Progenitor cell of endocrine pancreas (in vitro differentiated cells): Measurements from ENCODE around the gene PAX2. TPM values are rescaled to one million over a fixed set of nuclear protein-coding genes. Genes with fewer than 3 reads are reported as not detected.
A peak's percentile ranks its signal among the peaks of the same experiment; 100 is the strongest.

Experiments
- DNase-seq: peaks from one replicate; pipeline ENCODE4 v3.0.0; 2021; ENCODE audit warnings: low spot score; ENCODE audit not compliant: unreplicated experiment
- H3K27ac Mint-ChIP-seq: 2 replicates; pipeline ENCODE4 v1.8.0; 2021; ENCODE audit warnings: mild to moderate bottlenecking, moderate library complexity, mixed read lengths
- H3K27me3 Mint-ChIP-seq: 2 replicates; pipeline ENCODE4 v1.8.0; 2021; ENCODE audit warnings: mixed read lengths
- H3K36me3 Mint-ChIP-seq: 2 replicates; pipeline ENCODE4 v1.8.0; 2022; ENCODE audit warnings: mixed read lengths; ENCODE audit not compliant: insufficient read depth
- H3K4me1 Mint-ChIP-seq: 2 replicates; pipeline ENCODE4 v1.8.0; 2021; ENCODE audit warnings: low read depth, mixed read lengths
- H3K4me3 Mint-ChIP-seq: 2 replicates; pipeline ENCODE4 v1.8.0; 2021; ENCODE audit warnings: low read depth, mild to moderate bottlenecking, moderate library complexity, mixed read lengths
- H3K9me3 Mint-ChIP-seq: 2 replicates; pipeline ENCODE4 v1.8.0; 2021; ENCODE audit warnings: low read depth, mixed read lengths
- CTCF ChIP-seq: fragments of 200-600 bp; sonication (generic); IDR thresholded peaks from one replicate; pipeline ENCODE4 v1.5.0; 2021; ENCODE audit warnings: antibody characterized with exemption, mild to moderate bottlenecking; ENCODE audit not compliant: unreplicated experiment
- total RNA-seq: library from RNA; stranded (reverse); gene quantifications from 2 replicates; pipeline ENCODE4 v1.2.1, GENCODE V29; 2021

The PAX2 gene
- total RNA-seq, 1 donor from 2014 or later: not detected

GRCh38 chr10:100759331-100759730, 13.9 kb downstream of the PAX2 start:
- H3K9me3 Mint-ChIP-seq: no peaks in the 10 kb centered on the region
- peaks cover 91% of the 10 kb centered on the region for H3K27me3 Mint-ChIP-seq
- no peak overlapping the region for H3K27ac Mint-ChIP-seq
- peaks cover 8% of the 10 kb centered on the region for H3K4me1 Mint-ChIP-seq
- no peak overlapping the region for H3K4me3 Mint-ChIP-seq
- no peak for DNase-seq
- no peak for TF ChIP-seq CTCF
- H3K36me3 Mint-ChIP-seq: no peaks in the 10 kb centered on the region

- Mint-ChIP-seq H3K4me3 (no peak overlapping the region), H3K36me3 (no peaks in the 10 kb centered on the region), H3K9me3 (no peaks in the 10 kb centered on the region), H3K4me1 (peaks cover 2% of the 10 kb centered on the region), H3K27ac (no peak overlapping the region), H3K27me3 (peaks cover 89% of the 10 kb centered on the region)
- no peak for TF ChIP-seq CTCF
- no peak for DNase-seq
Measured at GRCh38 chr10:100760726-100761125, 15.3 kb downstream of the PAX2 start.

GRCh38 chr10:100761191-100761590, 15.8 kb downstream of the PAX2 start:
- H3K9me3 Mint-ChIP-seq: no peaks in the 10 kb centered on the region
- H3K4me3 Mint-ChIP-seq: no peak overlapping the region
- peaks cover 90% of the 10 kb centered on the region for H3K27me3 Mint-ChIP-seq
- no peaks in the 10 kb centered on the region for H3K36me3 Mint-ChIP-seq
- no peak for TF ChIP-seq CTCF
- H3K4me1 Mint-ChIP-seq: no peaks in the 10 kb centered on the region
- DNase-seq: no peak
- no peak overlapping the region for H3K27ac Mint-ChIP-seq

GRCh38 chr10:100763043-100763747, 17.8 kb downstream of the PAX2 start:
- Mint-ChIP-seq H3K4me3 (no peak overlapping the region), H3K9me3 (no peaks in the 10 kb centered on the region), H3K36me3 (no peaks in the 10 kb centered on the region), H3K4me1 (no peaks in the 10 kb centered on the region), H3K27ac (no peak overlapping the region), H3K27me3 (peaks cover 88% of the 10 kb centered on the region)
- no peak for TF ChIP-seq CTCF
- DNase-seq: no peak

- no peak for DNase-seq
- no peak overlapping the region for H3K4me3 Mint-ChIP-seq
- H3K27ac Mint-ChIP-seq: no peak overlapping the region
- H3K9me3 Mint-ChIP-seq: no peaks in the 10 kb centered on the region
- H3K27me3 Mint-ChIP-seq: peaks cover 63% of the 10 kb centered on the region
- H3K36me3 Mint-ChIP-seq: no peaks in the 10 kb centered on the region
- TF ChIP-seq CTCF: peak; percentile 42
- H3K4me1 Mint-ChIP-seq: no peaks in the 10 kb centered on the region
Measured at GRCh38 chr10:100766693-100767421, 21.5 kb downstream of the PAX2 start.
